Small intestine (tissue), 7 donors: ENCODE data around the gene ZNF217. TPM values are rescaled to one million over a fixed set of nuclear protein-coding genes. Genes with fewer than 3 reads are reported as not detected.

Experiments used
- DNase-seq, 2 donors: peaks; one replicate each; pipeline versions ENCODE4 v3.0.0 to v3.0.0-alpha.2; 2013
- FAIRE-seq: peaks from 2 replicates; lab custom pipeline; 2012; peaks lifted over from hg19 to GRCh38; lab: Jason Lieb, UNC
- H3K27ac ChIP-seq, 3 donors: one replicate each; pipeline ENCODE4 v1.5.1; 2013; ENCODE audit warnings: low read length in 2 of 3, mild to moderate bottlenecking in 2 of 3, control low read depth in 1 of 3, inconsistent platforms in 1 of 3, low read depth in 1 of 3, moderate library complexity in 1 of 3
- H3K27me3 ChIP-seq, 3 donors: one replicate each; pipeline ENCODE4 v1.6.1; 2013; ENCODE audit warnings: low read length in 3 of 3, inconsistent platforms in 1 of 3; ENCODE audit not compliant: control insufficient read depth in 3 of 3, insufficient read depth in 3 of 3
- H3K36me3 ChIP-seq, 3 donors: one replicate each; pipeline ENCODE4 v1.6.1; 2013; ENCODE audit warnings: low read length in 3 of 3, inconsistent platforms in 1 of 3, low read depth in 1 of 3, mild to moderate bottlenecking in 1 of 3, moderate library complexity in 1 of 3; ENCODE audit not compliant: control insufficient read depth in 3 of 3, insufficient read depth in 2 of 3
- H3K4me1 ChIP-seq, 3 donors: one replicate each; pipeline ENCODE4 v1.6.1; 2013; ENCODE audit warnings: low read length in 2 of 3, inconsistent platforms in 1 of 3, low read depth in 1 of 3, mild to moderate bottlenecking in 1 of 3, moderate library complexity in 1 of 3; ENCODE audit not compliant: control insufficient read depth in 3 of 3, insufficient read depth in 2 of 3
- H3K4me3 ChIP-seq, 3 donors: one replicate each; pipeline ENCODE4 v1.5.1; 2013; ENCODE audit warnings: low read length in 3 of 3, control low read depth in 1 of 3, inconsistent platforms in 1 of 3, low read depth in 1 of 3, mild to moderate bottlenecking in 1 of 3, moderate library complexity in 1 of 3
- H3K9me3 ChIP-seq, 2 donors: one replicate each; pipeline ENCODE4 v1.6.1; 2013; ENCODE audit warnings: low read depth in 1 of 2, low read length in 1 of 2; ENCODE audit not compliant: control insufficient read depth in 2 of 2, insufficient read depth in 1 of 2
- WGBS, 3 donors: extraction: QIAGEN DNeasy Blood & Tissue Kit; methylation state at CpG; one replicate each; pipeline ENCODE4 v1.1.7; 2013; 5-methylcytosine and 5-hydroxymethylcytosine counted together
- polyA plus RNA-seq, 4 donors: library from polyadenylated mRNA; stranded (reverse) in 3 of 4; unstranded in 1 of 4; fragments of 200-250 nt in 3 of 4; fragments of 120-200 nt in 1 of 4; gene quantifications; one replicate each; pipeline versions ENCODE4 v1.2.1 to v1.2.3, GENCODE V29; 2013
- donor health status: healthy with polysubstance abuse.
- donor health status: control.
- donor health status: control.
- donor health status: Bipolar disorder and iron deficiency.
- donor health status: healthy.

Gene ZNF217
- polyA plus RNA-seq, 4 donors: 4.1 to 33.7 (median 8.7) TPM

DNA sequence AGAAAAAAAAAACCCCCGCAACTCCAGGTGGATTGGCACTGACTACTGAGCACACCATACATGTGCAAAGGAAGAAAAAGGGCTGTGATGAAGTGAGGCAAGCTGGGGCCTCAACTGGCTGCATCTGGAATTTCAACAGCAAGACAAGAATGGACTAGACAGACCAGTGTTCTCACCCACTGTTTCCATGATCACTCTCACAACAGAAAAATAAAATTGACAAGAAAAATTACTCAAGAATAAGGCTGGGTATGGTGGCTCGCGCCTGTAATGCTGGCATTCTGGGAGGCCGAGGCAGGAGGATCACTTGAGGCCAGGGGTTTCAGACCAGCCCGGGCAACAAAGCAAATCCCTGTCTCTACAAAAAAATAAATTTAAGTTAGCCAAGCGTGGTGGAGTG lies 18.8 kb downstream of the ZNF217 start:
- DNase-seq: no peak
- H3K27ac ChIP-seq: no peak overlapping the region
- H3K4me3 ChIP-seq: no peak overlapping the region
- H3K4me1 ChIP-seq: peaks cover 0 to 14% (median 13%) of the 10 kb centered on the region in 3 donors
- 90 to 91% (median 91%) methylated on average over 6 of the region's 6 CpGs for WGBS, 3 donors
- no peaks in the 10 kb centered on the region for H3K27me3 ChIP-seq
- no peaks in the 10 kb centered on the region for H3K9me3 ChIP-seq
- peaks cover 16 to 67% (median 28%) of the 10 kb centered on the region in 3 donors for H3K36me3 ChIP-seq
- FAIRE-seq: no peak

GRCh38 chr20:53574259-53574789 lies 19.3 kb downstream of the ZNF217 start:
- Histone ChIP-seq H3K36me3 (peaks cover 16 to 69% (median 28%) of the 10 kb centered on the region in 3 donors), H3K27ac (no peak overlapping the region), H3K4me3 (no peak overlapping the region), H3K4me1 (peaks cover 0 to 9% (median 8%) of the 10 kb centered on the region in 3 donors), H3K9me3 (no peaks in the 10 kb centered on the region), H3K27me3 (no peaks in the 10 kb centered on the region)
- WGBS, 3 donors: 83 to 92% (median 90%) methylated on average over 14 of the region's 14 CpGs
- DNase-seq (no peak), FAIRE-seq (no peak)

- 86 to 92% (median 90%) methylated on average over 10 of the region's 10 CpGs for WGBS, 3 donors
- FAIRE-seq: no peak
- peaks cover 16 to 65% (median 29%) of the 10 kb centered on the region in 3 donors for H3K36me3 ChIP-seq
- H3K4me3 ChIP-seq: no peak overlapping the region
- no peak for DNase-seq
- H3K9me3 ChIP-seq: no peaks in the 10 kb centered on the region
- no peaks in the 10 kb centered on the region for H3K27me3 ChIP-seq
- no peak overlapping the region for H3K27ac ChIP-seq
- H3K4me1 ChIP-seq: no peaks in the 10 kb centered on the region
Observed at GRCh38 chr20:53571555-53572286, 21.9 kb downstream of the ZNF217 start.

- H3K4me3 ChIP-seq: no peak overlapping the region
- FAIRE-seq (no peak), DNase-seq (peak; percentile 17 to 86)
- H3K4me1 ChIP-seq: no peaks in the 10 kb centered on the region
- no peaks in the 10 kb centered on the region for H3K9me3 ChIP-seq
- H3K36me3 ChIP-seq: peaks cover 15 to 62% (median 19%) of the 10 kb centered on the region in 3 donors
- no peak overlapping the region for H3K27ac ChIP-seq
- WGBS, 3 donors: 24 to 59% (median 49%) methylated on average over 12 of the region's 12 CpGs
- H3K27me3 ChIP-seq: no peaks in the 10 kb centered on the region
Observed at GRCh38 chr20:53570446-53571276, 23.0 kb downstream of the ZNF217 start.

DNA sequence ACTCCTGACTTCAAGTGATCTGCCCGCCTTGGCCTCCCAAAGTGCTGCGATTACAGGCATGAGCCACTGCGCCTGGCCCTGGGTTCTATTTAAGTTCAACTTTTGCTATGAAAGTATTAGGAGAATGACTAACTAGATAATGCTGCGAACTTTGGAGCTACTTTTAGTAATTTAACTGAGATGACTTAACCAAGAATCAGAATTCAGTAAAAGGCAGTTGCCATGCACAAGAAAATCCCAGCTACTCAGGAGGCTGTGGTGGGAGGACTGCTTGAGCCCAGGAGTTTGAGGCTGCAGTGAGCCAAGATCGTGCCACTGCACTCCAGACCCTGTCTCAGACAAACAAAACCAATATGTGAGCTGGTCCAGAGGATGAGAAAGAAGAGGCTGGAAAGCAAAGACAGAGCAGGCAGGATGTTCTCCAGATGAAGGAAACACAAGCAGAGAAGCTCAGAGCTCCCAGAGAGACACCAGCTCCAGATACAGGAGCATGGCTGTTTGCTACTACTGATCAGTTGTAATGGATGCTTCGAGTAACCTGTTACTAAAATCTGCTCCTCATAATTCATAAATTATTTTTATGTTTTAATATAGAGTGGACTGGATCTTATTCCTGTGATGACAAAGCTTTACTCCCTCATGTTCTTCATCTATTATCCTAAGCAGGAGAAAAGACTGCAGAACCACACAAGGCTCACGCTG lies 23.9 kb downstream of the ZNF217 start:
- peaks cover 12 to 62% (median 14%) of the 10 kb centered on the region in 3 donors for H3K36me3 ChIP-seq
- H3K27ac ChIP-seq: no peak overlapping the region
- H3K9me3 ChIP-seq: no peaks in the 10 kb centered on the region
- peak in 1 of 2 donors; percentile 49 for DNase-seq
- FAIRE-seq: no peak
- no peaks in the 10 kb centered on the region for H3K4me1 ChIP-seq
- 65 to 83% (median 73%) methylated on average over 7 of the region's 7 CpGs for WGBS, 3 donors
- H3K4me3 ChIP-seq: no peak overlapping the region
- H3K27me3 ChIP-seq: no peaks in the 10 kb centered on the region

DNA sequence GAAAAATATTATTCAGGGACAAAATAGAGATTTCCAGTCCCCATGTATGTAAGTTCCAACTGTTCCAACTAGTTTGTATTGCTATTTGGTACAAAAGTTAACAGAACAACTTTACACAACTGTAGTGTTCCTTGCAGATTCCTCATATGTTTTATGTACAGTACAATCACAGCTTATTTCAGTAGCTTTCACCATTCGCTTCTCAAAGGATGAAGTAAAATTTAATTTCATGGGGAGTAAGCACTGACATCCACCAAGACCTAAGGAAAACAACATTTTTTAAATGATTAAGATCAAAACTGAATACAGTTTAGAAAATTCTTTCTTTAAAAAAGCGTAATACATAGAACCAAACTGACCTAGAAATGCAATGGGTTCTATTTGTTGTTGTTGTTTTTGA lies 24.6 kb downstream of the ZNF217 start:
- Histone ChIP-seq H3K27me3 (no peaks in the 10 kb centered on the region), H3K27ac (no peak overlapping the region), H3K36me3 (peaks cover 12 to 55% (median 13%) of the 10 kb centered on the region in 3 donors), H3K4me3 (no peak overlapping the region), H3K4me1 (no peaks in the 10 kb centered on the region), H3K9me3 (no peaks in the 10 kb centered on the region)
- FAIRE-seq (no peak), DNase-seq (no peak)
- 96% methylated on average over 2 of the region's 2 CpGs for WGBS, 3 donors

GRCh38 chr20:53568351-53568750 lies 25.3 kb downstream of the ZNF217 start:
- DNase-seq (no peak), FAIRE-seq (no peak)
- Histone ChIP-seq H3K4me1 (no peaks in the 10 kb centered on the region), H3K9me3 (no peaks in the 10 kb centered on the region), H3K27me3 (no peaks in the 10 kb centered on the region), H3K4me3 (no peak overlapping the region), H3K27ac (no peak overlapping the region), H3K36me3 (peaks cover 9 to 53% (median 11%) of the 10 kb centered on the region in 3 donors)
- 84 to 93% (median 90%) methylated on average over 8 of the region's 8 CpGs for WGBS, 3 donors
